Embryonic facial prominence (tissue), 1 donor: Measurements from ENCODE around the gene NCF1.
"Not testable (repeated sequence)": the region's sequence is repeated elsewhere in the genome, so short reads cannot be mapped to it uniquely, and the experiment has no call there.

Source experiments
- DNase-seq: peaks from one replicate; pipeline ENCODE4 v3.0.0-alpha.2; 2016; ENCODE audit errors: extremely low spot score

NCF1 gene

DNA sequence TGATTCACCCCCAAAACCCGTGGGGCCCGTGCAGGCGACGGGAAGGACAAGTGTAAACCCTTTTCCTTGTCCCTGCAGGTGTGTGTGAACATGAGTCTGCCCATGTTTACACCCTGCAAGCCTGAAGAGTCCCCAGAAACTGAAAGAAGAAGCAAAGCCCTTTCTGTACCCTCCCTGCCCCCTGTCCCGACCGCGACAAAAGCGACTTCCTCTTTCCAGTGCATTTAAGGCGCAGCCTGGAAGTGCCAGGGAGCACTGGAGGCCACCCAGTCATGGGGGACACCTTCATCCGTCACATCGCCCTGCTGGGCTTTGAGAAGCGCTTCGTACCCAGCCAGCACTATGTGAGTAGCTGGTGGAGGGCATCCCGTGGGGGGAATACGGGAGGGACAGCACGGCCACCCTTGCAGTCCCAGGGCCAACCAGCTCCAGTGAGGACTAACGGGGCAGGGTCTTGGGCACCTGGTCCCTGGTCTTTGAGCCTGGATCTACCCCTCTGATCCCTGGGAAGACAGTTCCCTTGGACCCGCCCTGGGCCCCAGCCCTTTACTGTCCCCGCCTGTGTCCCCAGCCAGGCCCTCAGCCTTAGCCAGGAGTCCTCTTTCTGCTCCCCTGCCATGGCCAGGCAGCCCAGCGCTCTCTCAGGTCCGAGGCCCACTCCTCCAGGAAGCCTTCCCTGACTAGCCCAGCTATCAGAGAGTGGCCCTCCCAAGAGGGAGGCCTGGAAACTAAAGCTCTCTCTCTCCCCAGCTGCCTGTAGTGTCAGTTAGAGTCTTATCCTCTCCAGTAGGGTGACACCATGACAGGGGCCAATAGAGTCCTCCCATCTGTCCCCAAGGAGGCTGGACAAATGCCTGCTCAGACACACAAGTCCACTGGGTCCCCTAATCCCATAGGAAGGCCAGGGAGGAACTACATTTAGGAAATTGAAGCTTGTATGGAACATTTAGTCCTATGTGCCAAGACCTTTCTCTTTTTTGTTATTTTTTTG is at the start of gene NCF1:
TSS of gene NCF1 (plus strand) at position 252 of the 991 bp plus-strand sequence. CDS start at position 273, 21 bp downstream.
- not testable (repeated sequence) for DNase-seq

DNA sequence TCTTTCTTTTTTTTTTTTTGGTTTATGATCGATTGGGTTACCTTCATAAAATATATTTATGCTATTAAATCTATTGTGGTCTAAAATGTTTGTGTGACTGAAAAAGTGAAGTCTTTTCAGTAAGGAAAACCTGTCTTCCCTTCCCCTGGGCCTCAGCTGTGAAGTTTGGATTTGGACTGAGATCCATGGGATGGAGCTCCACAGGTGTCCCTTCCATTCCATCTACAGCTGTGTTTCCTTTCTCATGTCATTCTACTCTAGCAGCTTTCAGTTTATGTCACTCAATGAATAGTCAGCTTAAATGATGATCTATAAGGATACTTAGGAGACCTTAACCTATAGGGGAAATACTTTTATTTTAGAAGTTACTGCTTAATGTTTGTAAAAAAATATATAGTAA is 48.0 kb upstream of the NCF1 start:
- no peak for DNase-seq

DNA sequence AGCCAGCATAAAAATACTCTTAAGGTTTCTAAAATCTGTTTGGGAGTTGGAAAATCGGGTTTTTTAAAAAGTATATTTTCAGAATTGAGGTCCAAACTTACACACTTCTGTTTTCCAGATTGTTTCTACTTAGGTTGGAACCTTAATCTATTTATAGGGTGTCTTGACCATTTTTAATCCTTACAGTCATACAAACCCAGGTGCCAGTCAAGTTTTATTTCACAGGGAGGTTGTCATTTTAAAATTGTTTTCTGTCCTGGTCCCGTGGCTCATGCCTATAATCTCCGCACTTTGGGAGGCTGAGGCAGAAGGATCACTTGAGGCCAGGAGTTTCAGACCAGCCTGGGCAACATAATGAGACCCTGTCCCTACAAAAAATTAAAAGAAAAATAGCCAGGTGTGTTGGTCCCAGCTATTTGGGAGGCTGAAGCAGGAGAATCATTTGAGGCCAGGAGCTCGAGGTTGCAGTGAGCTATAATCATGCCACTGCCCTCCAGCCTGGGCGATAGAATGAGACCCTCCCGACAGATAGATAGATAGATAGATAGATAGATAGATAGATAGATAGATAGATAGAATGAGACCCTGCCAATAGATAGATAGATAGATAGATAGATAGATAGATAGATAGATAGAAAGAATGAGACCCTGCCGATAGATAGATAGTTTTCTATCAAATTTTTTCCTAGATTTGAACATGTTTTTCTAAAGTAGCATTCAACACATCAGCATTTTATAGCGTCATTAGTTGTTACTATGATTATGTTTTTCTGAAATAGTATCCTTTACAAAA is 47.3 kb upstream of the NCF1 start:
- DNase-seq = no peak

DNA sequence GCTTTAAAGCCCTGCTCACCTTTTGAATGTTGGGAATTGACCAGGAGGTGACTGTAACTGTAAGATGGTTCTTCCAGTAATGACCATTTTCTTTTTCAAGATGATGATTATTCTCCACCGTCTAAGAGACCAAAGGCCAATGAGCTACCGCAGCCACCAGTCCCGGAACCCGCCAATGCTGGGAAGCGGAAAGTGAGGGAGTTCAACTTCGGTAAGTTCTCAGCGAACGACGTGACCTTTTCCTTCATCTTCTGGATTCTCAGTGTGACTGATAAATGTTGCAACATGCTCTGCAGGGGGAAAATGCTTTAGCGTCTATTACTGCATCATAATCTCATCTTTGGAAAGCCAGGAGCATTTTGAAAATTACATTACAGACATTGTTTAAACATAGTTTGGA is 45.1 kb upstream of the NCF1 start:
- DNase-seq = not testable (repeated sequence)

DNA sequence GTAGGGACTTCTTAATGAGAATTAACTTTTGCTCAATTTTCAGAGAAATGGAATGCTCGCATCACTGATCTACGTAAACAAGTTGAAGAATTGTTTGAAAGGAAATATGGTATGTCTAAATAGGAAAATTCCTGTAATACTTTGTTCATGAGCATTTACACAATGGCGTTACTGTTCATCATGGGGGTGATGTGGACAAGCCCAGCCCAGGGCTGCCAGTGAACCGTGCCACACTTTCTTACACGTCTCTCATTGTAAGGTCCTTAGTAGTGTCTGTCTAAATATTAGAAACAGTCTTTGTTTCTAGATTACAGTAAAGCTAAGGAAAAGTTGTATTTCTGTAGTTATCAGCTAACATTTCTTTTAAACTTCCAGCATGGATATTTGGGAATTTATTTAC is 43.6 kb upstream of the NCF1 start:
- not testable (repeated sequence) for DNase-seq

DNA sequence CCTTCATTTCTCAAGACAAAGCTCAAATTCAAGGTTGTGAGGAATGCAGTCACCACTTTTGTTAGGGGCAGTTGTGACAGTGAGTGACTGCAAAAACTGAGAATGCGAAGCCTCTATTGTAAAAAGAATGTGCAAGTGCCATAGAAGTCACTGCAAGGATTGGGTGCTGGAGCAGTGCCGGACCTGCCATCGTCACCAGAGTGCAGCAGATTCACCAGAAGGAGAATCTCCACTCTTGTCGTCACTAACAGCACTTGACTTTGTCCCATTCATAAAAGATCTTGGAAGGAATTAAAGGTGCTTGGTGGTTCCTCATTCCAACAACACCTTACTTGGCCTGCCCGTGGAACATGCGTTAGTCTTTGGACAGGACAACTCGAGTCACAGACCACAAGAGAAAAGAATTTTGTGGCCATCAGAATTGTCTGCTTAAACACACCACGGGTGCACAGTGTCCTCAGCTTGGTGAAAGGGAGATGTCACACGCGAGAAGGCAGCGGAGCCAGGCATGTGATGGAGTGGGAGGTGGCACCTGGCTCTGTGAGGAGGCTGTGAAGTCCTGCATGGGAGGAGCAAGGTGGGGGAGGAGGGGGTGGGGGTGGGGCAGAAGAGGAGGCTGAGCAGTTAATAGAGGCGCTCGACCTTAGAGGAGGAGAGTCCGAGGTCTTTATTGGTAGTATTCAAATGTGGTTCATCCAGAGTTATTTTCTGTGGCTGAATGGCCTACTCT is 33.7 kb upstream of the NCF1 start:
- DNase-seq = not testable (repeated sequence)

DNA sequence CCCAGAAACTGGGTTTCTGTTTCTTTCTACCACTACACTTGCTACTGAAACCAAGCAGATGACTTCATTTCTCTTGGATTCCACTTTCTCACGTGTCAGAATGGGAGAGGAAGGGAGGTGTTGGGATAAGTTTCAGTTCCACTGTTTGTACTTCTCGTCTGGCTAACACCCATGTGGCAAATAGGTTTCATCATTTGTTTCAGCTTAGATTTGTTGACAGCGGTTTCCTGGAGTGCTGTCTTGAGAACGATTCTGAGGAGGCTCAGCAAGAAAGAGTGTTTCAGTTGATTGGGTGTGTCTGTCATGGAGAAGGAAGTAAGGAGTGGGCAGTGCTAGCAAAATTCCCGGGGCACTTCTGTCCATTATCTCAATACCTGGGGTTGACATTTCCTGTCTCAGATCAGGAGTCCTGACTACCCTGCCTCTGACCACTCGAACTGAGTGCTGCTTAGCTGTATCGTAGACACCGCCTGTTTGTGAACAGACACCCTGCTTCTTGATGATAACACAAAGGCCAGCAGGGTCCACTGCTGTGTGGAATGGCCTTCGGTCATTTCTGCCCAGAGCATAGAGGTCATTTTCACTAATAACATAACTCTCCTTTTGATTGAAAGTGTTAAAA is 29.8 kb upstream of the NCF1 start:
- not testable (repeated sequence) for DNase-seq

DNA sequence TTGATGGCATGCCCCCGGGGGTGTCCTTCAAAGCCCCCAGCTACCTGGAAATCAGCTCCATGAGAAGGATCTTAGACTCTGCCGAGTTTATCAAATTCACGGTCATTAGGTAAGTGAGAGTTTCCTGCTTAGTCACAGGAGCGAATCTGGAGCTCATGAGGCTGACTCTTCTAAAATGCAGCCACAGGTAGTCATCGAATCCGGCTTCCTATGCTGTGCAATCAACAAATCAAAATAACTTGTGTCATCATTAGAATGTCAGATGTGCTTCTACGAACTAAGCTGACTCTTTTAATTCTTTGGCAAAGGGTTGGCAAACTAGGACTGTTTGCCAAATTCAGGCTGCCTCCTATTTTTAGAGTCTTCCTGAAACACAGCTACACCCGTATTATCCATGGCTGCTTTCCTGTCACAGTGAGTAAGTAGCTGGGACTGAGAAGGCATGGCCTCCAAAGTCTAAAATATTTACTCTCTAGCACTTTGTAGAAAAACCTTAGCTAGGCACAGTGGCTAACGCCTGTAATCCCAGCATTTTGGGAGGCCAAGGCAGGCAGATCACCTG is 19.8 kb upstream of the NCF1 start:
- DNase-seq = not testable (repeated sequence)

DNA sequence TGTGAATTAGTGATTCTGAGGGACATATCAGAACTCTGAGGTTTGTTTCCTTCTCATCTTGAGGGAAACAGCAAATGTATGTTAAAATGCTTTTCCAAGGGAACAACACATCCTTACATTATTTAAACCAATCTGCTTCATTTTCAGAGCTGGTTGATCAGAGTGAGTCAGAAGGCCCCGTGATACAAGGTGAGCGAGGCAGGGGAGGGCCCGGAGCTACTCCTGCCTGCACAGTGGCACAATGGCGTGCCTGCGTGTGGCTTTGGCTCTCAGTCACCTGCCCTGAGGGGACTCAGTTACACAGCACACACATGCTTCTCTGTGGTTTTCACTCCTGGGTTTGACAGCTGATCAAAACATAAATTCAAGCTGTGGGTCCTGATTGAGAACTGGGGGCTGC is 17.1 kb upstream of the NCF1 start:
- not testable (repeated sequence) for DNase-seq

DNA sequence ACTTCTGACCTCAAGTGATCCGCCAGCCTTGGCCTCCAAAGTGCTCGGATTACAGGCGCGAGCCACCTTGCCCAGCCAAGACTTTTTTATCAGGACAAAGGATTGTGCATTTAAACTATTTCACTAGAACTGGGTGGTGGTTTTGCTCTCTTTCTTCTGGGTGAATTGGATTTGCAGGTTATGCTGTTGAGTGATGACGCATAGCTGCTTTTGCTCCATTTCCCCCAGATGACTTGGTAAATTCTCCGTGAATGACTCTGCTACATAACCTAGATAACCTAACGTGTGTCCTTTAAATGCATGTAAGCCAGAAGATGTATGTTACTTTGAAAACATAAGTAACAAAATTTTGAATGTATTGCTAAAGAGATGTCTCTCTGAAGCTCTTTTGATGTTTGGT is 15.5 kb upstream of the NCF1 start:
- not testable (repeated sequence) for DNase-seq

DNA sequence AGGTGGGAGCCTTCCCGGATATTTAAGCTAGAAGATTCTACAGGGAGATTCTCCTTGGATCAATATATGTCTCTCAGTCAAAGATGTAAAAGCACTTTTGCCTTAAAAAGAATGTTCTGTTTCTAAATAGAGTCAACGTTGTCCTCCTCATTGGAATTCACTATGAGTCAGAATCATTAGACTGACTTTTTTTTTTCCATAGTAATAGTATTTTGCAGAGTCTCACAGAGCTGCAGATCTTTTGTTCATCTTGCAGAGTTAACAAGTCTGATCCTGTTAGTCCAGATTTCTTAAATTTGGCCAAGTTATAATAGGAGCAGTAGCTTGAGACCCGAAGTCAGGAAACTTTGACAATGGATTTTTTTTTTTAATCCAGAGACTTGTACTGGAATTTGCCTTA is 14.8 kb upstream of the NCF1 start:
- DNase-seq = not testable (repeated sequence)

DNA sequence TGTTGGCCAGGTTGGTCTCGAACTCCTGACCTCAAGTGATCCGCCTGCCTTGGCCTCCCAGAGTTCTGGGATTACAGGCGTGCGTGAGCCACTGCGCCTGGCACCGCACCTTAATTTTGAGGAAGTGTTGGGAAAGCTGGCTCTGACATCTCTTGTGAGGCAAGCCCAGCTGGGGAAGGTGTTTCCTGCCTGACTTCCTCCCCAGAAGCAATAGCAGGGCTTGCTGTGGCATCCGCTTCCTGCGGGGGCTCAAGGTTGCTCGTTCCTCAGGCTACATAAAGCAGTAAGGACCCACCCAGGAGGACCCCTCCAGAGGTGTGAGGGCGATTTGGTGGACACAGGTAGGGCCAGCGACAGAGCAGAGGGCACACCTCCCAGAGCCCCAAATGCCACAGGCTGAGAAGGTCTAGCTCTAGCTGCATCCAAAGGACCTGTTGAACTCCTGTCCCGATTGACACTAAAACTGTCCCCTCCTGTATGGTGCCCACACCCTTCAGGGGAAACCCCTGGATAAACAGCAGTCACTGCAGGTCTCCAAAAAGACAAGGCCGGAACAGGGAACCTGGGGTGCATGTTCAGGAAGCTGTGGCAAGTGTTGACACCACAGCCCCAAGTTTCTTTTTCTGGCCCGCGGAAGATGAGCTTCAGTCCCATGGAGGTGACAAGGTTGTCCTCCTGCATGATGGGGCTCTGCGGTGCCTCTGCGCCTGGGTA is 8.4 kb upstream of the NCF1 start:
- DNase-seq = not testable (repeated sequence)

DNA sequence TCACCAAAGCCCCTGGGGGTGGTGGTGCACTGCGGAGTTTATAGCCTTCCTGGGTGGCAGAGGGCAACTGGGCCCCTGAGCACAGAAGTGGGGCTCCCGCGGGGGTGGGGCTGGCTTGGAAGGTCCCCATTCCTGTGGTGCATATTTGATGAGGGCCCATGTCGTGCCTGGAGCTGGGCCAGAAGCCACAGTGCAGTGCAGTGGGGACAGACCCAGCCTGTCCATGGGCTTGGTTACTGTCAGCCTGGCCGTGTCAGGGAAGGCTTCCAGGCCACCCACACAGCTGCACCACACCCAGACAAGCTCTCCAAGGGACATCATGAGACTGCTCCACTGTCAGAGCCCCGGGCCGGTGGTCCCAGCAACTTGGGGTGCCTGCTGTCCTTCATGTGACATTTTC is 7.3 kb upstream of the NCF1 start:
- not testable (repeated sequence) for DNase-seq

DNA sequence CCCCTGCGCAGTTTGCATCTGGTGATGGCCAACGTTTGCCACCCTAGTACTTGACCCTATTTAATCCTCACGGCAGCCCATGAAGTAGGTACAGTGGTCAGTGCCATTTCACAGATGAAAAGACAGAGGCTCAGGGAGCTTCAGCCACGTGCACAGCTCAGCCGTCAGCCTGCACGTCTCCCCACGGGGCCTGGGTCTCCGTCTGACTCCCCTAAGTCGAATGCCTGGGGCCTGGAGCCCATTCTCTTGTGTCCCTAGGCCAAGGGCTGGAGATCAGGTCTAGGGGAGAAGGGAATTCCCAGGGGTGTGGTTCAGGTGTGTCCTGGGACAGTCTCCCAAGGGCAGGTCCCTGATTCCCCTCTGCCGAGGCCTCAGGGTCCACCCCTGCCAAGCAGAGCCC is 6.8 kb upstream of the NCF1 start:
- DNase-seq = not testable (repeated sequence)

DNA sequence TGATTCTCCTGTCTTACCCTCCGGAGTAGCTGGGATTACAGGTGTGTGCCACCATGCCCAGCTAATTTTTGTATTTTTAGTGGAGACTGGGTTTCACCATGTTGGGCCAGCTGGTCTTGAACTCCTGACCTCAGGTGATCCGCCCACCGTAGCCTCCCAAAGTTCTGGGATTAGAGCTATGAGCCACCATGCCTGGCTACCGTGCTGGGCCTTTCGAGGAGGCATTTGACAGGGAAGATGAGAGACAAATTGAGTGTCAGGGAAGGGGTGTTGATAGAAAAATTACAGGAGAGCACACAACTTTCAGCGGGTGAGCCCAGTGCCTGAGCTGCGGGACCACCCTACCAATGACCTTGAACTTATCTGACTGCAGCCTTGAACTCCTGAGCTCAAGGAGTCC is 3.7 kb upstream of the NCF1 start:
- DNase-seq = not testable (repeated sequence)

DNA sequence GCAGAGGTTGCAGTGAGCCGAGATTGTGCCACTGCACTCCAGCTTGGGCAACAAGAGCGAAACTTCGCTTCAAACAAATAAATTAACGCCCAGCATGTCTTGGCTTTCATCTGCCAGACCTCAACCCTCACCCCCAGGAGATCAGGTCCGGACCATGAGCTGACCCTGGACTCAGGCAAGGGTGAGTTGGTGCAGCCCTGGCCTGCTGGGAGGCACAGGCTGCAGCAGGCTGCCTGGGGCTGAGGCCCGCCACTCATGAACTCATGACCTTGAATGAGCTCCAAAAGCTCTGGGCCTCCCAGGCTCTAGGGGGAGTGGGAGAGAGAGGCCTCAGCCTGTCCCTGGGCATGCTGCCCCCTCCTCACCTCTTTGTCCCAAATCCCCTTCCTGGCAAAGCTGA is 1.7 kb upstream of the NCF1 start:
- DNase-seq = not testable (repeated sequence)

DNA sequence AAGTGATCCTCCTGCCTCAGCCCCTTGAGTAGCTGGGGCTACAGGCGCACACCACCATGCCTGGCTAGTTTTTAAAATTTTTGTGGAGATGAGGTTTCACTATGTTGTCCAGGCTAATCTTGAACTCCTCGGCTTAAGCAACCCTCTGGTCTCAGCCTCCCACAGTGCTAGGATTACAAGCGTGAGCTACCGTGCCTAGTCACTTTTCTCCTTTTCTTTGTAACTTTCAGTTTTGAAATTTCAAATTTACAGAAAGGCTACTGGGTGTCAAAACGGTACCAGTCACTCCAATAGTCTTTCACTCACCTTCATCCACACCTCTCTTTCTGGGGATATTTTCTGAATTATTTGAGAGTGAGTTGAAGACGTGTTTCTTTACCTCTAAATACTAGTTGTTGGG is 1.3 kb downstream of the NCF1 start:
- DNase-seq = not testable (repeated sequence)

DNA sequence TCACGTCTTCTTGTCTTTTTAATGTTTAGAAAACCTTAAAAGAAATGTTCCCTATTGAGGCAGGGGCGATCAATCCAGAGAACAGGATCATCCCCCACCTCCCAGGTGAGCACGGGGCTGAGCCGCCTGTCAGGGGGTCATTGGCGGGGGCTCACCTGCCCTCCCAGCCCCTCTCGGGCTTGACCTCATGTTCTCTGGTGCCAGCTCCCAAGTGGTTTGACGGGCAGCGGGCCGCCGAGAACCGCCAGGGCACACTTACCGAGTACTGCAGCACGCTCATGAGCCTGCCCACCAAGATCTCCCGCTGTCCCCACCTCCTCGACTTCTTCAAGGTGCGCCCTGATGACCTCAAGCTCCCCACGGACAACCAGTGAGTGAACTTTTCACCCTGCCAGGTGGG is 5.2 kb downstream of the NCF1 start:
- not testable (repeated sequence) for DNase-seq

DNA sequence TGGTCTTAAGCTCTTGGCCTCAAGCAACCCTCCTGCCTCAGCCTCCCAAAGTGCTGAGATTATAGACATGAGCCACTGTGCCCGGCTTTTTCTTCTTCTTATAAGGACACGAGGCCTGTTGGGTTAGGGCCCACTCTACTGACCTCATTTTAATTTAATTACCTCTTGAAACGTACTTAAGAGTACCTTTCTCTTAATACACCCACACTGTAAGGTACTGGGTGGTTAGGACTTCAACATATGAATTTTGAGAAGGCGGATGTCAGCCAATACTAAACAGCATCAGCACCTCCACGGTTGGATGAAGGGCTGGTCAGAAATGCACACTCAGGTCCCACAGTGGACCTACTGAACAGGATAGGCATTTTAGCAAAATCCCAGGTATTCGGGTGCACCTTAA is 7.9 kb downstream of the NCF1 start:
- not testable (repeated sequence) for DNase-seq

DNA sequence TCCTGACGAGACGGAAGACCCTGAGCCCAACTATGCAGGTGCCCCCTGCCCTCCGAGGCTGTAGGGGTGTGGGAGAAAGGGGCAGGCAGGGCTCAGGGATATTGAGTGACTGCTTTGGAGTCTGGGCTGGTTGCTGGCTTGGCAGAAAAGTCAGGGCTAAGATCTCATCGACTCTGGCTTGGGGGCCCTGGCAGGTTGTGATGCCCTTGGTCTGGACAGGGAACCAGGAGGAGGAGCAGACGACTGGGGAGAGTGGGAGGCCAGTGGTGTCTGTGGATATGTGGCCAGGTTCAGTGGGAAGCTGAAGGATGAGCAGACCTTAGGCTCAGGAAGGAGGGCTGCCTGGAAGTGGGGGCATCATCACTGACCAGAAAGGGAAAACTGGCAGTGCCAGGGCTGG is 9.8 kb downstream of the NCF1 start:
- not testable (repeated sequence) for DNase-seq
